Measurements from ENCODE around the gene ADAMTSL1.

The ADAMTSL1 gene

GRCh38 chr9:18539203-18539693 is 65.3 kb downstream of the ADAMTSL1 start:
- Histone ChIP-seq H2AFZ (ENCODE audit: low read length) (no peak overlapping the region), H3K79me2 (ENCODE audit: insufficient read depth, low read length) (no peaks in the 10 kb centered on the region), H3K27me3 (ENCODE audit: insufficient read depth, low read length, poor library complexity, severe bottlenecking) (no peaks in the 10 kb centered on the region), H3K4me1 (ENCODE audit: insufficient read depth, low read length, poor library complexity, severe bottlenecking) (no peaks in the 10 kb centered on the region), H3K4me2 (ENCODE audit: low read depth, low read length, poor library complexity, severe bottlenecking) (no peak overlapping the region), H4K20me1 (ENCODE audit: insufficient read depth, low read length, poor library complexity, severe bottlenecking) (no peaks in the 10 kb centered on the region), H3F3A (ENCODE audit: low read depth) (no peaks in the 10 kb centered on the region), H3K9me3 (ENCODE audit: insufficient read depth, low read depth, low read length) (peaks cover 9% of the 10 kb centered on the region; the same call in 1 of the 2 replicates), H3K9ac (ENCODE audit: low read depth, low read length, poor library complexity, severe bottlenecking) (no peak overlapping the region), H3K36me3 (ENCODE audit: insufficient read depth, low read length) (no peaks in the 10 kb centered on the region), H3K4me3 (ENCODE audit: low read length, poor library complexity, severe bottlenecking) (no peak overlapping the region), H3K9me2 (replicated peaks; ENCODE audit: low read depth, low read length) (0 out of 2 replicates have a peak, but pooled peaks cover 2% of the 10 kb centered on the region)
- TF ChIP-seq EZH2phosphoT487 (IDR thresholded peaks at IDR 0.05; ENCODE audit: borderline replicate concordance): no peak

GRCh38 chr9:18542837-18543405 is 69.0 kb downstream of the ADAMTSL1 start:
- H3K9me3 ChIP-seq (ENCODE audit: insufficient read depth, low read depth, low read length): no peaks in the 10 kb centered on the region
- no peaks in the 10 kb centered on the region for H3F3A ChIP-seq (ENCODE audit: low read depth)
- H2AFZ ChIP-seq (ENCODE audit: low read length): no peak overlapping the region
- H3K9me2 ChIP-seq (replicated peaks; ENCODE audit: low read depth, low read length): 0 out of 2 replicates have a peak, but pooled peaks cover 4% of the 10 kb centered on the region
- H3K4me1 ChIP-seq (ENCODE audit: insufficient read depth, low read length, poor library complexity, severe bottlenecking): no peaks in the 10 kb centered on the region
- no peaks in the 10 kb centered on the region for H3K79me2 ChIP-seq (ENCODE audit: insufficient read depth, low read length)
- TF ChIP-seq CTCF (conservative IDR thresholded peaks at IDR 0.05; ENCODE audit: low read length): no peak
- no peak for TF ChIP-seq EZH2phosphoT487 (IDR thresholded peaks at IDR 0.05; ENCODE audit: borderline replicate concordance)
- H3K27me3 ChIP-seq (ENCODE audit: insufficient read depth, low read length, poor library complexity, severe bottlenecking): no peaks in the 10 kb centered on the region
- no peak overlapping the region for H3K9ac ChIP-seq (ENCODE audit: low read depth, low read length, poor library complexity, severe bottlenecking)
- no peaks in the 10 kb centered on the region for H3K36me3 ChIP-seq (ENCODE audit: insufficient read depth, low read length)
- no peak overlapping the region for H3K4me2 ChIP-seq (ENCODE audit: low read depth, low read length, poor library complexity, severe bottlenecking)
- H3K4me3 ChIP-seq (ENCODE audit: low read length, poor library complexity, severe bottlenecking): no peak overlapping the region
- H4K20me1 ChIP-seq (ENCODE audit: insufficient read depth, low read length, poor library complexity, severe bottlenecking): no peaks in the 10 kb centered on the region

GRCh38 chr9:18543406-18544192 is 69.6 kb downstream of the ADAMTSL1 start:
- Histone ChIP-seq H3K27me3 (ENCODE audit: insufficient read depth, low read length, poor library complexity, severe bottlenecking) (no peaks in the 10 kb centered on the region), H3K36me3 (ENCODE audit: insufficient read depth, low read length) (no peaks in the 10 kb centered on the region), H3K9ac (ENCODE audit: low read depth, low read length, poor library complexity, severe bottlenecking) (no peak overlapping the region), H3K9me3 (ENCODE audit: insufficient read depth, low read depth, low read length) (no peaks in the 10 kb centered on the region), H3K9me2 (replicated peaks; ENCODE audit: low read depth, low read length) (0 out of 2 replicates have a peak, but pooled peaks cover 4% of the 10 kb centered on the region), H3K4me1 (ENCODE audit: insufficient read depth, low read length, poor library complexity, severe bottlenecking) (no peaks in the 10 kb centered on the region), H2AFZ (ENCODE audit: low read length) (no peak overlapping the region), H3K4me2 (ENCODE audit: low read depth, low read length, poor library complexity, severe bottlenecking) (no peak overlapping the region), H4K20me1 (ENCODE audit: insufficient read depth, low read length, poor library complexity, severe bottlenecking) (no peaks in the 10 kb centered on the region), H3K79me2 (ENCODE audit: insufficient read depth, low read length) (no peaks in the 10 kb centered on the region), H3F3A (ENCODE audit: low read depth) (no peaks in the 10 kb centered on the region), H3K4me3 (ENCODE audit: low read length, poor library complexity, severe bottlenecking) (no peak overlapping the region)
- no peak for TF ChIP-seq CTCF (conservative IDR thresholded peaks at IDR 0.05; ENCODE audit: low read length)
- no peak for TF ChIP-seq EZH2phosphoT487 (IDR thresholded peaks at IDR 0.05; ENCODE audit: borderline replicate concordance)
